Daoy (cell line): ENCODE results near the gene CFAP410. TPM values are rescaled to one million over a fixed set of nuclear protein-coding genes. Genes with fewer than 3 reads are reported as not detected.
"Not testable (repeated sequence)": the region's sequence is repeated elsewhere in the genome, so short reads cannot be mapped to it uniquely, and the experiment has no call there.

Source experiments
- DNase-seq: peaks from one replicate; pipeline ENCODE4 v3.0.0-alpha.2; 2015; ENCODE audit warnings: low read depth
- total RNA-seq: library from RNA; depleted of rRNA; stranded (reverse); fragments of >200 nt; shearing (Covaris generic); gene quantifications from 2 replicates; pipeline ENCODE4 v1.2.3, GENCODE V29; 2014

The CFAP410 gene
- total RNA-seq, 1 experiment from 2014 or later, result 23.5 TPM

DNA sequence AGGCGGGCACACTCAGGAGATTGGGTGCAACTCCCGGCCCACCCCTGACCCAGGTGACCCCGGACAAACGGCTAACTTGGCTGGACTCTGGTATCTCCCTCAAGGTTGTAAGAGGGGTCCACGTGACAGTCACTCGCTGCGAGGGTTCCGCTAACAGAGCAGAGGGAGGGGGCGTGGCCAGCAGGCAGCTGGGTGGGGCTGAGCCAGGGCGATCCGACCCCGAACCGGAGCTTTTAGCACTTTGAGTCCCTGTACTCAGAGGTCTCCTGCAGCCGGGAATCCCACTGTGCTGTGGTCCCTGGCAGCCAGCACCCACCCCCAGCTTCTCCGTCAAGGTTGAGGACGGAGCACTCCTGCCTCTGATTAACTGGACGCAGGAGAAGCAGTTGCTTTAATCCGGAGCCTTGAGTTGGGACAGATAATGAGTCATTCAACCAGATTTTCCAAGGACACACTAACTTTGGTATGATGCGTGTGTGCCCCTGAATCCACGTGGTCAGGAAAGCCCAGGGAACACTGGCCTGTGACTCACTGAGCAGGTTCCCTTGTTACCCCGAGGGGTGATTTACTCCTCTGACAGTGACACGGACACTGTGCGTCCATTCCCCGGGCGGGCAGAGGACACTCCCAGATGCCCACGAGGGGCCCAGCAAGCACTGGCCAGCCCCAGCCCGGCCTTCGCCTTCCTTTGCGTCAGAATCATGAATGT is 31.0 kb upstream of the CFAP410 start:
- peak; percentile 65 for DNase-seq

DNA sequence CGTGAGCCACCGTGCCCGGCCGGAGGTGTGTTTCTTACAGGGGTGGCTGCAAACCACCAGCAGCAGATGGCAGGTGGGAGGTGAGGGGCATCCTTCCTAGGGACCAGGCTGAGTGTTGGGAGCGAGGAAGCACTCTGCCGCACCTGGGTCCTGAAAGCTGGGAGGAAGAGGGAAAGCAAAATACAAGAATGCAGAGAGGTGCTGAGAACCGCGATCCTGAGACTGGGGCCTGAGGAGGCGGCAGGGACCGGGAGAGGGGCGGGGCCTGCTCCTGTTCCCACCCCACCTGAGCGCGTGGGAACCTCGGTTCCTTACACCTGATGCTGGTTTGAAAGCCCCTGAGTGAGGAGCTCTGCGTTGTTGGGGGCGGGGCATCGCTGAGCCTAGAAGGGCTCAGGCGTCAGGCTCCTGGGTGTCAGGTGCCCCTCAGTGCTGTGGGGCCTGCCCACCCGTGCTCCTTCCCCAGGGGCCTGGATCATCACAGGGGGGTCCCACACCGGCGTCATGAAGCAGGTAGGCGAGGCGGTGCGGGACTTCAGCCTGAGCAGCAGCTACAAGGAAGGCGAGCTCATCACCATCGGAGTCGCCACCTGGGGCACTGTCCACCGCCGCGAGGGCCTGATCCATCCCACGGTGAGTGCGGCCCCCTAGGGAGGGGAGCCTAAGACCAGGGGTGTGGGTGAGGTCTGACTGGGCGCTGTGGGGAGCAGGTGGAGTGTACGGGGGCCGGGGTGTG is 29.7 kb upstream of the CFAP410 start:
- peak; percentile 14 for DNase-seq

DNA sequence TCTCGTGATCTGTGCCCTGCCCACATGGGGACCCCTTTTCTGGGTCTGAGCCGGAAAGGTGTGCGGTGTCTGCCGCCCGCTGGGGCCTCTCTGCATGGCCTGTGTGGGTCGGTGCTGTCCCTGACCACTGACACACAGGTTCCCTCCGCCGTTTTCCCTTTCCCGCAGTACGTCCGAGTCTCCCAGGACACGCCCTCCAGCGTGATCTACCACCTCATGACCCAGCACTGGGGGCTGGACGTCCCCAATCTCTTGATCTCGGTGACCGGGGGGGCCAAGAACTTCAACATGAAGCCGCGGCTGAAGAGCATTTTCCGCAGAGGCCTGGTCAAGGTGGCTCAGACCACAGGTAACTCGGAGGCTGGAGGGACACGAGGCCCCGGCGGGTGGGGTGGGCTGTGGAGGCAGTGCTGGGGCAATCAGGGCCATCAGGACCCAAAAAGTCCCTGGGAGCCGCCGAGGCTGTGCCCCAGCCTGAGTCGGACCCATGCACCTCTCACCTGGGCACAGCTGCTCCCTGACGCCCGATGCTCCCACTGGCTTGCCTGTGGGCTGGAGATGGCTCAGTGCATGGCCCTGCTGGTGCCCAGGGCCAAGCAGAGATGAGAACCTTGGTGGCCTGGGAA is 27.5 kb upstream of the CFAP410 start:
- no peak for DNase-seq

DNA sequence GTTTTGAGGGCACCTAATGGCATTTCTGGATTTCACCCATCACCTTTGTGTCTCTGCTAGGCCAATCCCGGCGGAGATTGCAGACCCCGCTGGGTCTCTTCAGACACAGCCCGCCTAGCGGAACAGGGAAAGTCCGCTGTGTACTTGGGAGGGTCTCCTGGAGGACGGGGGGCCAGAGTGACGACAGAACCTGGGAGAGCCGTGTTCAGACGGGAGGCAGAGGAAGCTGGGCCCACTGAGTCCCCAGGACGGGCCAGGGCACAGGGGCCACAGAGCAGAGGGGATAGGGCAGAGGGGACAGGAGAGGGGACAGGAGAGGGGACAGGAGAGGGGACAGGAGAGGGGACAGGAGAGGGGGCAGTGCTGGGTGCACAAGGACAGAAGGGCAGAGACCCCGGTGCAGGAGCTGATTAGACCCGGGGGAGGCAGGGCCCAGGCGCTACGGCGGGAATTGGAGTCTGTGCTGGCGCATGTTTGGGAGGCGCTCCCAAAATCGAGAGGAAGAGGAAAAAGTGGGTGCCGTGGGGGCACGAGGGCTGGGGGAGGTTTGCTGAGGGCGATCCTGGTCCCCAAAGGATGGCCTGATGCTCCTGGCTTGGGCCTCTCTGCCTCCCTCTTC is 26.9 kb upstream of the CFAP410 start:
- no peak for DNase-seq

DNA sequence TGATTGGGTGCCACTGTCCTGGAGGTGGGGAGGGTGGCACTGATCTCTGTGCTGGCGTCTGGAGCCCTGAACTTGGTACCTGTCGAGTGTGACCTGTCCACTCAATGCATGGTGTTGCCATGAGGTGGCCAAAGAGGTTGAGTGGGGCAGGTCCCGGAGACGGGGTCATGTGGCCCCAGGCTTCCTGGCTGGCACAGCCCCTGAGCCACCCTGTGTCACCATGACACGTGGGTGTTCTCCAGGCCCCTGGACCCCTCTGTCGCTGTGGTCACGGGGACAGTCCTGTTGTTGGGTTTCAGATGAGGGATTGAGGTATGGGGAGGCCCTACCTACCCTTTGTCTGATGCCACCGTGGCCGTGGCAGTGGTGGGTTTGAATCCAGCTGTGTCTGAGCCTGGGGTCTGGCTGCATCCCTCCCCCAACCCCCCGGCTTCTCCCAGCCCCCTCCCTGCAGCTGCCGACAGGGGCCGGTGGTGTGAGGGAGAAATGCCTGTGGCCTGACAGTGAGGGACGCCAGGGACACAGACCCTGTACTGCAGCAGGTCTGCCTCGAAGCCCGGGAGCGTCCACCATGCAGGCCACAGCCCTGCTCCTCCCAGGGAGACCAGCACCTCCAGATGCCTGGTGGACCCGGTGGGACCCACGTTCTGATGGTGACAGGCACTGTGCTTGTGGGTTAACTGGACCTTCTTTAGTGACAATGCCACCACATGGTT is 26.2 kb upstream of the CFAP410 start:
- no peak for DNase-seq

DNA sequence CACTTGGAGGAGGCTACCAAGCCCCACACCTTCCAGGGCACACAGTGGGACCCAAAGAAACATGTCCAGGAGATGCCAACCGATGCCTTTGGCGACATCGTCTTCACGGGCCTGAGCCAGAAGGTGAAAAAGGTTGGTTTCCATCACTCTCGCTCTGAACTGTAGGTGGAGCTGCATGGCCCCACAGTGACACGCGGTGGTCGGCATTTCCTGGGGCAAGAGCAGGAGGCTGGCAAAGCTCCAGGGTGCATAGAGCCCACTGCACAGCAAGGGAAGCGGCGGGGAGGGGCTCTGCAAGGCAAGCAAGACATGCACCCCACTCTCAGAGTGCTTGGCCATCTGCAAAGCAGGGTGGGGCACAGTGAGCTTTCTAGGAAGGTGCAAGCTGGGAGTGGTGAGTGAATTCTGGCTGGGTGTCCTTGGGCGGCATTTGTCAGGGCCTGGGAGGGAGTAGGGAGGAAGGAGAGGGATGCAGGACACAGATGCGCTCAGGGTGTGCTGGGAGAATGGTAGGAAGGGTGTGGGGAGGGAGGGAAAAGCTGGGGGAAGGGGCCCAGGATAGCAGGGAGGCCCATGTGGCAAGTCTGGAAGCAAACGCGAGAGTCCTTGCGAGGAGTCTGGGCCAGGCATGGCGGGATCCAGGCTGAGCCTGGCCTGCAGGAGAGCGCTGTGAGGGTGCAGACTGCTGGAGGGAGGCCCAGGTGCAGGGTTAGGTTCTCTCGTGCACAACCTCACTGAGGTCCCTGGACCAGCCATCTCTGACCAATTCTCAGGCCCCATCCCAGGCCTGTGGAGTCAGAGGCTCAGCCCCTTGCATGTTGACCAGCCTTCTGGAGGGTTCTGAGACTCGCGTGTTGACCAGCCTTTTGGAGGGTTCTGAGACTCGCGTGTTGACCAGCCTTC is 25.2 kb upstream of the CFAP410 start:
- no peak for DNase-seq

DNA sequence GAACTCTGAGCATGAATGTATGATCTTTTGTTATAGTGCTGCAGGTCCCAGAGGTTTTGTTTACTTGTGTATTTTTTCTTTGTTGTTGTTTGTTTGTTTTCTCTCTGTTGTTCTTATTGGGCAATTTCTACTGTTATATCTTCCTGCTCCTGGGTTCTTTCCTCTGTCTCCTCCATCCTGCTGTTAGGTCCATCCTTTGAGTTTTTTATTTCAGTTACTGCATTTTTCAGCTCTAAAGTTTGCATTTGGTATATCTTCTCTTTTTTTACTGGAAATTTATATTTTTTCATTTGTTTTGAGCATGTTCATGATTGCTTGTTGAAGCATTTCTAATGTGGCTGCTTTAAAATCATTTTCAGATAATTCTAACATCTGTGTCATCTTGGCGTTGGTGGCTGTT is 24.1 kb upstream of the CFAP410 start:
- DNase-seq, result no peak

DNA sequence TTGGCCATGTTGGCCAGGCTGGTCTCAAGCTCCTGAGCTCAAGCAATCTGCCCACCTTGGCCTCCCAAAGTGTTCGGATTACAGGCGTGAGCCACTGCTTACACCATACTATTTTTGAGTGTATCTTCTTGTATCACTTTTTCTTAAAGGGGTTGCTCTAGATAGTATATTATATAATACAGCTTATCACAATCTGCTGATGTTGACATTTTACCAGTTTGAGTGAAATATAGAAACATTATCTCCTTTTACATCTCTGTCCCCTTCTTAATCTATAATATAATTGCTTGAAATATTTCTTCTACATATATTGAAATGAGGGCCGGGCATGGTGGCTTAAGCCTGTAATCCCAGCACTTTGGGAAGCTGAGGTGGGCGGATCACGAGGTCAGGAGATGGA is 22.7 kb upstream of the CFAP410 start:
- not testable (repeated sequence) for DNase-seq

DNA sequence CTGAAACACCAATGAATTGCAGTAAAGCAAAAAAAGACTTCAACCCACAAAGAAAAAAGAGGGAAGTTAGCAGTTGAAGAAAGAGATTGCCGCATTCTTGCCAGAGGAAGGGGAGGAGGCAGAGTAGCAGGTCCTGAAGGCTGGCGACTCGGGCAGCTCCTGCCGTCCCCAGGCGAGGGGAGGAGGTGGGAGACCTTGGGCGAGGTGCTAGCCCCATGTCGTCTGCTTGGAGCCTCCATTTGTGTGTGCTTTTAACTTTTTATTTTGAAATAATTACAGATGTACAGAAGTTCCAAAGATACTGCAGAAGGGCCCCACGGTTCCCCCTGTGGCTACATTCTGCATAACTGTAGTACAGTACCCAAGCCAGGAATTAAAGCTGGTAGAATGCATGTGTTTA is 21.0 kb upstream of the CFAP410 start:
- no peak for DNase-seq

DNA sequence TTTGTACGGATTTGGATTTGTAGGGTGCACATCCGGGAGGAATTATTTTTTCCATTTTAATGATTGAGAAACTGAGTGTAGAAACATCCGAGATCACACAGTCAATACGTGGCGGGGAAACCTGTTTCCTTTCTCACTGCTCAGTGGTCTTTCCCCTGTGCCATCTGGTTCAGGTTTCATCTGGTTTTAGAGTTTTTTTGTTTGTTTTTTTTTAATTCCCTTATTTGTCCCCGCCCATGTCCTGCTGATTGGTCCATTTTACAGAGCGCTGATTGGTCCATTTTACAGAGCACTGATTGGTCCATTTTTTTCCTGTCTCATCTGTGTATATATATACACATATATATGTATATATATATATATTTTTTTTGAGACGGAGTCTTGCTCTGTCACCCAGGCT is 20.2 kb upstream of the CFAP410 start:
- DNase-seq, result no peak

DNA sequence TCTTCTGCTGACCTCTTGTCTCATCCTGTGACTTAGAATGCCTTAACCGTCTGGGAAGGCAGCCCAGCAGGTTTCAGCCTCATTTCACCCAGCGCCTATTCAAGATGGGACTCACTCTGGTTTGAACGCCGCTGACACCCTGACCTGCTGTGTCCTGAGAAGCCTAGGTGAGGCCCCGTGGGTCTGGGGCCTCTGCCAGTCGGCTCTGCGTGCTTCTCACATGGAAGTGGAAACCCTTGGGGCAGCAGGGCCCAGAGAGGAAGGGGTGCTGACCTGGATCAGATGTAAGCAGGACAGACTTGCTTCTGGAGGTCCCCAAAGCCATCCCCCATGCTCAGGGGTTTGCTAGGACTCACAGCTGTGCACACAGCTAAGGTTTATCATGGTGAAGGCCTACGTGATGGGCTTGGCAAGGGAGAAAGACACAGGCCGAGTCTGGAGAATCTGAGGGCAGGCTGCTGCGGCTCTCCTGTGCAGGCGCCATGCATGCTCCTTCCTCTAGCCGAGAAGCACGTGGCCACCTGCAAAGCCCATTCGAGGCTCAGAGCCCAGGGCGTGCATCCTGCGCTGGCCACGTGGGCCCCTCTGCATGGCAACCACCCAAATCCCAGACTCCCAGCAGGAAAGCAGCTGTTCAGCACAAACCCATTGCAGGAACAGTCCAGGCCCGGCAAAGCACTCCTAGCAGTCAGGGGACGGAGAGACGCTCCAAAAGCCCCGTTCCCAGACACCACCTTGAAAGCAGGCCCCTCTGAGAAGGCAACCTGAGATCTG is 18.1 kb upstream of the CFAP410 start:
- no peak for DNase-seq

DNA sequence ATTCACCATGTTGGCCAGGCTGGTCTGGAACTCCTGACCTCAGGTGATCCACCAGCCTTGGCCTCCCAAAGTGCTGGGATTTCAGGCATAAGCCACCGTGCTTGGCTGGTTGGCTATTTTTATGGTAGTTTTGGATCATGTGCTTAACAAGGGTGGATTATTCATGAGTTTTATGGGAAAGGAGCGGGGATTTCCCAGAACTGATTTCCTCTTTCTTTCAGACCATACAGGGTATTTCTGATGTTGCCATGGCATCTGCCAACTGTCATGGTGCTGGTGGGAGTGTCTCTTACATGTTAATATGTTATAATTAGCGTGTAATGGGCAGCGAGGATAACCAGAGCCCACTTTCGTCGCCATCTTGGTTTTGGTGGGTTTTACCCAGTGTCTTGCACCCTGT is 17.4 kb upstream of the CFAP410 start:
- peak; percentile 53 for DNase-seq

DNA sequence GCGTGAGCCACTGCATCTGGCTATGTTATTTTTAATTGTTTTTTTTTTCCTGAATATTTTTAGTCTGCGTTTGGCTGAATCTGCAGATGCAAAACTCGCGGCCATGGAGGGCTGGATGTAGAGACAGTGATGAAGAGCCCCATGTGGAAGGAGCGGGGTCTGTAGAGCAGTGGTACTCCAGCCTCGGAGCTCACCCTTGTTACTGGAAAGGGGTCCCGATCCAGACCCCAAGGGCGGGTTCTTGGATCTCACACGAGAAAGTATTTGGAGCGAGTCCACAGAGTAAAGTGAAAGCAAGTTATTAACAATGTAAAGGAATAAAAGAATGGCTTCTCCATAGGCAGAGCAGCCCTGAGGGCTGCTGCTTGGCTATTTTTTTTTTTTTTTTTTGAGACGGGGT is 17.0 kb upstream of the CFAP410 start:
- no peak for DNase-seq

DNA sequence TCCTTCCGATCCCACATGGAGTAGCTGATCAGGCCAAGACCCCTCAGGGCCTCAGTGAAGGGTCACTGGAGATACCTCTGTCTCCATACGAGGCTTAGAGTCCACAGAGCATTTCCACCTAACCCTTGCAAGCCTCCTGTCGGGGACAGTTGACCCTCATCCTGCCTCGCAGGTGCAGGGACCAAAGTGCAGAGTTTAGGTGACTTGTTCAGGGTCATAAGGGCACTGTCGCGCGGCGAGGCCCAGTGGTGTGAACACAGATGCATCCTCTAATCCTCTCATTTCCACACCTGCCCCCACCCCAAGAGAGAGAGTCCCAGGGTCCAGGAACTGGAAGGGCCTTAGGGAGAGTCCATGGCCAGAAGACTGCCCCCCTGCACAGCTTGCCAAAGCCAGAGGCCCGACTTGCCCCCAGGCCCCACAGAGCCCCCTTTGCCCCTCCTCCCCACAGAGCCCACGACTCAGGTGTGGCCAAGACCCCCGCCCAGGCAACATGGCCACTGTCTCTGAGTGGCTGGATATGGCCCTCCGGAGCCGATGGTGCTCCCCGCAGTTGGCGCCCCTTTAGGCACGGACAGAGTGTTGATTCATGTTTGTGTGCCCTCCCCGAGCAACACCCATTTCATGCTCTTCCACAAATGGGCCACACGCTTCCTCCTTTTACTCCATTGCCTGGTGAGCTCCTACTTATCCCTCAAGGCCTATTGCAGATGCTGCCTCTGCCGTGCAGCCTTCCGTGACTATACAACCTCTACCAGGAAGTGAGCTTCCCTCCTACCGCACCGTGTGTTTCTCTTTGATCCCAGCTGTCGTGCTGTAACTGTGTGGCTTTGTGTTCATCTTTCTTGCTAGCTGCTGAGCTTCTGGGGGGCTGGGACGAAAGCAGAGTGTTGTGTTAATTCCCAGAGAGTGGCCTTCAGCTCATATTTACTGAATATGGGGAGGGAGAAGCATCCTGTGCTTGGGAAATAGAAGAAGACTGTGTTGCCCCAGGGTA is 15.9 kb upstream of the CFAP410 start:
- DNase-seq, result no peak

DNA sequence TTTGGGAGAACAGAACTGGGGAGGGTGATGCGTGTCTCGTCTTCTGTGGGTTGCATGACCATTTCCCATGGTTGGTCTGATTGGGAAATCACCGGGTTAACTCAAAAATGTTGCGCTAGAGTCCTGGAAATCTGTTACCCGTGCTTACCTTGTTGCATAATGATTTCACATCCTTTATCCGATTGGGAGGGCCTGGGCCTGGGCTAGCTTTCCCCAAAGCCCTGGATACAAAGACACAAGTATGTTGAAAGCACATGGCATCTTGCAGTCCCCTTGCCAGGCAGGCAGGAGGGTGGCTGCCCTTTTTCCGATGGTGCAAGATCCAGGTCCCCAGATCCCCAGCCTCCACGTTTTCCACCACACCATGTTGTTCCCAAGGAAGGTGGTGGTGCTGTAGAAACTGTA is 14.8 kb upstream of the CFAP410 start:
- DNase-seq, result no peak

DNA sequence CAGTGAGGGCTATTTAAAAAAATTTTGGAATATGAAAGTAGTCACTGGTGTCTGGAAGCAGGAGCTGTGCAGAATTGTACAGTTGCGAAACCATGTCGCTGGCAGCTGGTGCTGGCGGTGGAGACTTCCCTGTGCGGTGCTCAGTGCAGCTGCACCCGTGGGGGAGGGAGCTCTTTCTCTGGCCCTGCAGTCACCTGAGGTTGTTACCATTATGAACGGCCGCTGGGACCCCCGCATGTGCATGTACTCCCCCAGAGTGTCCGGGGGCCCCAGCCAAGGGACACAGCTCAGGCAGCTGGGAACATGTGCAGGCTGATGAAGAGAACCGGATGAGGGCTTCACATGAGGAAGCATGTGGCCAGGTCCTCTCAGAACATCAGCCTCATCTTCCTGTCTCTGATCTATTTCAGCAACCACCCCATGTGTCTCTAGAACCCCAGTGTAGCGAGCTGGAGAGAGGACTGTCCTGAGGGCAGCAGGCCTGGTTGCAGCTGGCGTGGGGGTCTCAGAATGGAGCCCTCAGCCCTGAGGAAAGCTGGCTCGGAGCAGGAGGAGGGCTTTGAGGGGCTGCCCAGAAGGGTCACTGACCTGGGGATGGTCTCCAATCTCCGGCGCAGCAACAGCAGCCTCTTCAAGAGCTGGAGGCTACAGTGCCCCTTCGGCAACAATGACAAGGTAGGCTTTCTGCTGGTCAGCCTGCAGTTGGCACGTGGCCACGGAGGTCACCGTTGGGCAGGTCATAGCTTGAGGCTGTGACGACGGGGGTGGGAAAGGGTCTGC is 14.2 kb upstream of the CFAP410 start, which contains the start of gene TRPM2:
TSS of gene TRPM2 (plus strand) at position 431 of the 780 bp plus-strand sequence. CDS start at position 511, 80 bp downstream.
- no peak for DNase-seq

DNA sequence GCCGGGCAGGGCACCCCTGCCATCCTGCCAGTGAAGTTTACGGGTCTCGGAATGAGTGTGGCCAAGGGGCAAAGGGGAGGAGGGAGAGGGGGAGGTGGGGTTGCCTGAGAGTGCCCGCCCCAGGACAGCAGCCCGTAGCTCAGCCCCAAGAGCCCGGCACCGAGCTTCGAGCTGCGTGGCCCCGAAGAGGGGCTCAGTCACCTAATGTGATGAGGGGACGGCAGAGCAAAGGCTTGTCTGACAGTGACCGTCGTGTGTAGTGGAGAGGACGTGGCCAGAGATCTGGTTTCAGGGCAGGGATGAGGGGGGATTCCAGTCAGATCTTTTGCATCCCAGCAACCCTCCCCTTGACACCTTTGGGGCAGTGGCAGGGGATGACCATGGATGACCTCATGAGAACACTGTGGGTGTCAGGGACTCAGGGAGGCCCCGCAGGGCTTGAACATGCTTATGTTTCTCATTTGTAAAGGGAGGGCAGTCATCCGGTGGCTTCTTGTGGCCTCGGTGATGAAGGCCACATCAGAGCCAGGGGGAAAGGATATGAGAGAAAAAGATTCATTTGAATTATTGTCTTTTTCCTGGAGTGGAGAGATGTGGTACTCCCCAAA is 13.2 kb upstream of the CFAP410 start:
- DNase-seq, result no peak
